PC-3 (cell line): ENCODE data around the gene ZBTB9.

ENCODE experiments used
- EZH2 ChIP-seq: fragments of 300-600 bp; sonication (generic); IDR thresholded peaks from one replicate; pipeline ENCODE4 v1.6.1; 2017; ENCODE audit warnings: antibody characterized with exemption, mild to moderate bottlenecking, low read length; ENCODE audit not compliant: unreplicated experiment
- EZH2phosphoT487 ChIP-seq: fragments of 300-600 bp; sonication (generic); IDR thresholded peaks from 2 replicates; pipeline ENCODE4 v1.6.1; 2018; ENCODE audit warnings: mild to moderate bottlenecking, antibody characterized with exemption, low read length, borderline replicate concordance
- TF ChIP-seq, protein P1 (sequence below): fragments of 300-600 bp; sonication (generic); conservative IDR thresholded peaks from 2 replicates; pipeline ENCODE4 v1.5.1; 2017; ENCODE audit warnings: antibody characterized with exemption, low read depth, mild to moderate bottlenecking, low read length

DNA sequence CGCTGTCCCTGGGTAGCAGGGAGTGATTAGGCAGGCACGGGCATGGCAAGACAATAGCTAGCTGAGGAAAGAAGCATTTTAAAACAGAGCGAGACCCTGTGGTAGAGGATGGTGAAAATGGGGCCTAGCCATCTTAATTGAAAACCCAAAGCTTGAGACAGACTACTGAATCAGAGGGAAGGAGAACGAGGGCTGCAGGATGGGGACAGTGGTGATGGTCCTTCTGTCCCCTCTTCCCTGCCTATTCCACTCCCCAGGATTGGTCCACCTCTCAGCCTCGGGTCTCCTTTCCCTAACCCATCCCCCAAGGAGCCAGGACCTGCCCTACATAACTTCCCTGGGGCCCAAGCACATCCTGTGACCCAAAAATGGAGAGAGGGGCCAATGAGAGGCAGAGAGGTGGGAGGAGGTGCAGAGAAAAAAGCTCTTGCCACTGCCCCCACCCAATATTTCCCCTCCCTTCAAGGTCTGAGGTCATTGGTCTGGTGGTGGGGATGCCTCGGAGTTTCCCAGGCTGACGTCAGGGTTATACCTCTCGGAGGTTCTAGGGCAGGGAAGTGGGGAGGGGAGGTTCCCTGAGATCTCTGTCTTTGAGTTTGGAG, 35.6 kb upstream of the ZBTB9 start:
- TF ChIP-seq, protein P1, sequence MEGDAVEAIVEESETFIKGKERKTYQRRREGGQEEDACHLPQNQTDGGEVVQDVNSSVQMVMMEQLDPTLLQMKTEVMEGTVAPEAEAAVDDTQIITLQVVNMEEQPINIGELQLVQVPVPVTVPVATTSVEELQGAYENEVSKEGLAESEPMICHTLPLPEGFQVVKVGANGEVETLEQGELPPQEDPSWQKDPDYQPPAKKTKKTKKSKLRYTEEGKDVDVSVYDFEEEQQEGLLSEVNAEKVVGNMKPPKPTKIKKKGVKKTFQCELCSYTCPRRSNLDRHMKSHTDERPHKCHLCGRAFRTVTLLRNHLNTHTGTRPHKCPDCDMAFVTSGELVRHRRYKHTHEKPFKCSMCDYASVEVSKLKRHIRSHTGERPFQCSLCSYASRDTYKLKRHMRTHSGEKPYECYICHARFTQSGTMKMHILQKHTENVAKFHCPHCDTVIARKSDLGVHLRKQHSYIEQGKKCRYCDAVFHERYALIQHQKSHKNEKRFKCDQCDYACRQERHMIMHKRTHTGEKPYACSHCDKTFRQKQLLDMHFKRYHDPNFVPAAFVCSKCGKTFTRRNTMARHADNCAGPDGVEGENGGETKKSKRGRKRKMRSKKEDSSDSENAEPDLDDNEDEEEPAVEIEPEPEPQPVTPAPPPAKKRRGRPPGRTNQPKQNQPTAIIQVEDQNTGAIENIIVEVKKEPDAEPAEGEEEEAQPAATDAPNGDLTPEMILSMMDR, result no peak; the same call in 1 of the 2 replicates
- TF ChIP-seq EZH2, result no peak
- TF ChIP-seq EZH2phosphoT487, result no peak
